GM12878 (cell line): ENCODE results near the gene VSIG10L2. TPM values are rescaled to one million over a fixed set of nuclear protein-coding genes. Genes with fewer than 3 reads are reported as not detected.

Source experiments
- ATAC-seq: fragments of 200-7000 bp; cut with Tn5 transposase; 3 replicates; pipeline ENCODE4 v1.9.1; 2020; ENCODE audit warnings: mild to moderate bottlenecking, moderate library complexity
- BruUV-seq: library from RNA; stranded (reverse); fragments of 400-500 nt; replicated peaks from 2 replicates; lab custom pipeline; 2021; lab: Mats Ljungman, UMichigan
- CTCF ChIA-PET: fragments of 300-600 bp; sonication (Branson Sonifier 250); formaldehyde crosslinking; extraction: SDS; loops from one replicate; lab custom pipeline; 2021; ENCODE audit warnings: inconsistent platforms; lab: Yijun Ruan, JAX
- POLR2A ChIA-PET: fragments of 350-600 bp; formaldehyde crosslinking; extraction: SDS; loops from one replicate; lab custom pipeline; 2021; ENCODE audit warnings: inconsistent platforms; lab: Charles Lee
- RAD21 ChIA-PET: fragments of 300-600 bp; sonication (Branson Sonifier 250); formaldehyde crosslinking; loops from one replicate; lab custom pipeline; 2023; ENCODE audit warnings: antibody characterized with exemption; ENCODE audit not compliant: unreplicated experiment; lab: Charles Lee
- SMC1A ChIA-PET: fragments of 300-600 bp; sonication (Branson Sonifier 250); formaldehyde crosslinking; loops from one replicate; lab custom pipeline; 2023; ENCODE audit not compliant: unreplicated experiment, uncharacterized antibody; lab: Charles Lee
- DNase-seq: peaks from one replicate; pipeline ENCODE4 v3.0.0-alpha.2; 2011; ENCODE audit warnings: low read depth, low spot score
- FAIRE-seq: peaks from 3 replicates; lab custom pipeline; 2011; peaks lifted over from hg19 to GRCh38; lab: Jason Lieb, UNC
- H2AFZ ChIP-seq: 2 replicates; pipeline ENCODE4 v1.6.0; 2011; ENCODE audit warnings: low read depth, low read length, control low read depth; ENCODE audit not compliant: control insufficient read depth
- H3K27ac ChIP-seq: 2 replicates; pipeline ENCODE4 v1.5.1; 2011; ENCODE audit warnings: control low read depth; ENCODE audit not compliant: control insufficient read depth, insufficient read depth
- H3K27me3 ChIP-seq, 2 experiments: replicated peaks in 1 of 2; 2 replicates each; pipeline versions ENCODE4 v1.6.0 to v1.6.1; 2011; ENCODE audit warnings: low read length in 1 of 2; ENCODE audit not compliant: control insufficient read depth in 2 of 2, insufficient read depth in 2 of 2
- H3K36me3 ChIP-seq, 2 experiments: 2 replicates each; pipeline ENCODE4 v1.5.1; 2011; ENCODE audit warnings: low read length in 1 of 2; ENCODE audit not compliant: control insufficient read depth in 2 of 2, insufficient read depth in 2 of 2
- H3K4me1 ChIP-seq: 2 replicates; pipeline ENCODE4 v1.6.1; 2011; ENCODE audit warnings: mild to moderate bottlenecking, low read length, moderate library complexity, mixed read lengths; ENCODE audit not compliant: control insufficient read depth, insufficient read depth
- H3K4me2 ChIP-seq: 2 replicates; pipeline ENCODE4 v1.6.0; 2011; ENCODE audit warnings: control low read depth; ENCODE audit not compliant: control insufficient read depth, insufficient read depth
- H3K4me3 ChIP-seq: fragments of 200-600 bp; sonication (generic); 2 replicates; pipeline ENCODE4 v1.5.1; 2016
- H3K79me2 ChIP-seq: 2 replicates; pipeline ENCODE4 v1.6.0; 2011; ENCODE audit warnings: low read length; ENCODE audit not compliant: control insufficient read depth, insufficient read depth
- H3K9ac ChIP-seq: 2 replicates; pipeline ENCODE4 v1.8.0; 2011; ENCODE audit warnings: low read length, control low read depth, mixed read lengths; ENCODE audit not compliant: control insufficient read depth, insufficient read depth
- H3K9me3 ChIP-seq: replicated peaks from 3 replicates; pipeline ENCODE4 v1.5.1; 2011; ENCODE audit warnings: mild to moderate bottlenecking, low read length; ENCODE audit not compliant: control insufficient read depth, insufficient read depth
- H4K20me1 ChIP-seq: 2 replicates; pipeline ENCODE4 v1.6.0; 2011; ENCODE audit not compliant: control insufficient read depth, insufficient read depth
- BCLAF1 ChIP-seq: fragments of 450-650 bp; IDR thresholded peaks from 2 replicates; pipeline ENCODE4 v1.6.1; 2017; ENCODE audit warnings: antibody characterized with exemption, mild to moderate bottlenecking, moderate library complexity
- EP300 ChIP-seq, 2 experiments: fragments of 150-350 bp in 1 of 2; IDR thresholded peaks; 2 replicates each; pipeline ENCODE4 v1.6.1; 2011 to 2012; ENCODE audit warnings: low read depth in 2 of 2, low read length in 2 of 2, borderline replicate concordance in 1 of 2, improper control_type of control experiment in 1 of 2, inconsistent platforms in 1 of 2; ENCODE audit not compliant: control insufficient read depth in 1 of 2
- IRF4 ChIP-seq: IDR thresholded peaks from 2 replicates; pipeline ENCODE4 v1.6.1; 2011; ENCODE audit warnings: low read depth, low read length
- JUND ChIP-seq: IDR thresholded peaks from 2 replicates; pipeline ENCODE4 v1.6.1; 2012; ENCODE audit warnings: low read depth, mild to moderate bottlenecking, low read length, improper control_type of control experiment, moderate library complexity
- MAX ChIP-seq: IDR thresholded peaks from 2 replicates; pipeline ENCODE4 v1.6.1; 2012; ENCODE audit warnings: low read depth, low read length, improper control_type of control experiment
- NKRF ChIP-seq: fragments of 450-650 bp; conservative IDR thresholded peaks from 2 replicates; pipeline ENCODE4 v1.6.1; 2017; ENCODE audit warnings: mild to moderate bottlenecking, moderate library complexity
- RELA ChIP-seq: fragments of 450-650 bp; IDR thresholded peaks from 2 replicates; pipeline ENCODE4 v1.8.0; 2014; ENCODE audit warnings: borderline replicate concordance; ENCODE audit not compliant: partially characterized antibody
- TCF3 ChIP-seq: IDR thresholded peaks from 2 replicates; pipeline ENCODE4 v1.6.1; 2012; ENCODE audit warnings: low read depth, mild to moderate bottlenecking, low read length, borderline replicate concordance; ENCODE audit not compliant: insufficient read depth
- YBX1 ChIP-seq: fragments of 450-650 bp; IDR thresholded peaks from 2 replicates; pipeline ENCODE4 v1.6.1; 2016; ENCODE audit warnings: antibody characterized with exemption
- YY1 ChIP-seq: IDR thresholded peaks from 2 replicates; pipeline ENCODE4 v1.6.1; 2011; ENCODE audit warnings: low read depth, mild to moderate bottlenecking, low read length
- ZNF384 ChIP-seq: IDR thresholded peaks from 2 replicates; pipeline ENCODE4 v1.6.1; 2012; ENCODE audit warnings: low read depth, mild to moderate bottlenecking, low read length, improper control_type of control experiment, borderline replicate concordance
- WGBS: methylation state at CpG from one replicate; pipeline ENCODE4 v1.1.6; 2016; ENCODE audit warnings: low lambda C conversion rate; ENCODE audit not compliant: insufficient replicate concordance, insufficient coverage; ENCODE audit errors: missing lambda C conversion rate; 5-methylcytosine and 5-hydroxymethylcytosine counted together
- in situ Hi-C: fragments of 300-500 bp; cut with MboI; formaldehyde crosslinking; loops from 9 replicates; pipeline ENCODE4 v1.14.3; 2018; ENCODE audit warnings: mixed read lengths
- intact Hi-C: fragments of 100-400 bp; cut with micrococcal nuclease; formaldehyde crosslinking; loops from one replicate; pipeline ENCODE4 v1.14.2; 2022; ENCODE audit not compliant: unreplicated experiment
- polyA plus RNA-seq, 11 experiments: library from polyadenylated mRNA; depleted of rRNA in 4 of 11; unstranded in 6 of 11; stranded (reverse) in 5 of 11; fragments of >200 nt; fragmentation: Nextera tagmentation in 4 of 11; fragmentation: Illumina TruSeq in 1 of 11; extraction: Ambion mirVana in 4 of 11; extraction: Trizol in 1 of 11; gene quantifications; 1 replicate in 1 of 11; 2 replicates in 10 of 11; pipeline versions ENCODE4 v1.2.1 to v1.2.3, GENCODE V29; 2011 to 2016; ENCODE audit warnings: inconsistent platforms in 2 of 11, missing spikeins in 2 of 11, low read depth in 1 of 11
- total RNA-seq, 4 experiments: library from RNA; depleted of rRNA in 3 of 4; stranded (reverse); fragments of >200 nt in 3 of 4; fragmentation: Illumina TruSeq in 1 of 4; extraction: Trizol in 1 of 4; gene quantifications; 2 replicates each; pipeline versions ENCODE4 v1.2.1 to v1.2.3, GENCODE V29; 2013 to 2021

The VSIG10L2 gene
- total and polyA plus RNA-seq, 10 of the 15 experiments (the other 5 are each of a cell fraction or from before 2014, with no cell fraction given), result 0.02 TPM; not detected in 9

- ChIA-PET RAD21 (interaction anchor here (0.8 to 2.9 kb wide), 12 partner anchors 39 to 326 kb away, joined by 3 to 11 read pairs (median 4); partner anchors contain the start of gene SRPRA), POLR2A (interaction anchor here (1.2 kb wide), 1 partner anchor 198 kb away, joined by 4 read pairs; no protein-coding TSS in a partner anchor), CTCF (interaction anchor here (0.5 to 12.1 kb wide), 25 partner anchors 8 to 426 kb away, joined by 3 to 220 read pairs (median 5); partner anchors contain the start of genes FAM118B and RPUSD4), SMC1A (interaction anchor here (0.5 to 6.2 kb wide), 17 partner anchors 11 to 303 kb away, joined by 3 to 45 read pairs (median 3); partner anchors contain the start of gene CDON)
- DNase-seq, result no peak
- in situ Hi-C loops, result no loop called here
- Histone ChIP-seq H3K27ac (no peak overlapping the region), H3K9ac (no peak overlapping the region), H3K4me3 (no peak overlapping the region), H2AFZ (no peak overlapping the region), H3K9me3 (no peaks in the 10 kb centered on the region), H3K4me1 (no peaks in the 10 kb centered on the region), H3K4me2 (no peak overlapping the region), H4K20me1 (no peaks in the 10 kb centered on the region)
- no TSS peak for BruUV-seq
- FAIRE-seq, result no peak
- 25% methylated on average over 12 of the region's 12 CpGs for WGBS
- intact Hi-C loops, result loop anchor here (1.0 kb wide), 1 partner anchor 251 kb away; no protein-coding TSS in a partner anchor
- TF ChIP-seq YY1 (no peak), MAX (no peak), NKRF (no peak), BCLAF1 (no peak), ZNF384 (no peak), RELA (no peak), EP300 (IDR thresholded peaks at IDR 0.05; ENCODE audit: borderline replicate concordance in 1 of 2, control insufficient read depth in 1 of 2, low read depth in 2 of 2, low read length in 2 of 2) (no peak), IRF4 (no peak), YBX1 (no peak), TCF3 (no peak), JUND (no peak)
- TF ChIP-seq, all 136 proteins: peak for 0
- Histone ChIP-seq H3K36me3 (no peaks in the 10 kb centered on the region), H3K27me3 (no peaks in the 10 kb centered on the region; a peak in 1 of 4 replicates), H3K79me2 (no peaks in the 10 kb centered on the region)
- no peak for ATAC-seq
Observed at GRCh38 chr11:125942771-125943428, 2.9 kb upstream of the VSIG10L2 start.
